MCF 10A (cell line): ENCODE data around the gene CDH26. TPM values are rescaled to one million over a fixed set of nuclear protein-coding genes. Genes with fewer than 3 reads are reported as not detected.
A peak's percentile ranks its signal among the peaks of the same experiment; 100 is the strongest.

Experiments used
- BruUV-seq: library from RNA; stranded (reverse); fragments of 400-500 nt; replicated peaks from 2 replicates; lab custom pipeline; 2021; lab: Mats Ljungman, UMichigan
- CTCF ChIA-PET: fragments of 300-600 bp; sonication (Branson Sonifier 250); formaldehyde crosslinking; extraction: SDS; loops from one replicate; lab custom pipeline; 2021; ENCODE audit warnings: antibody characterized with exemption, inconsistent platforms; lab: Yijun Ruan, JAX
- POLR2A ChIA-PET: fragments of 300-600, 350-650 bp; sonication (Branson Sonifier 250); formaldehyde crosslinking; extraction: SDS; loops from one replicate; lab custom pipeline; 2020; ENCODE audit warnings: antibody characterized with exemption, inconsistent platforms; lab: Yijun Ruan, JAX
- DNase-seq: peaks from one replicate; pipeline ENCODE4 v3.0.0-alpha.2; 2018; ENCODE audit not compliant: unreplicated experiment
- H3K27ac Mint-ChIP-seq: one replicate; pipeline ENCODE4 v1.8.0; 2022; ENCODE audit warnings: mild to moderate bottlenecking, low read depth, mixed read lengths; ENCODE audit not compliant: unreplicated experiment
- H3K27me3 Mint-ChIP-seq: one replicate; pipeline ENCODE4 v1.8.0; 2022; ENCODE audit warnings: mixed read lengths; ENCODE audit not compliant: insufficient read depth, unreplicated experiment
- H3K36me3 Mint-ChIP-seq: one replicate; pipeline ENCODE4 v1.8.0; 2022; ENCODE audit warnings: mild to moderate bottlenecking, moderate library complexity, mixed read lengths; ENCODE audit not compliant: insufficient read depth, unreplicated experiment
- H3K4me1 Mint-ChIP-seq: one replicate; pipeline ENCODE4 v1.8.0; 2022; ENCODE audit warnings: mixed read lengths; ENCODE audit not compliant: insufficient read depth, unreplicated experiment
- H3K4me3 Mint-ChIP-seq: one replicate; pipeline ENCODE4 v1.8.0; 2022; ENCODE audit warnings: mild to moderate bottlenecking, moderate library complexity, mixed read lengths; ENCODE audit not compliant: unreplicated experiment
- H3K9me3 Mint-ChIP-seq: one replicate; pipeline ENCODE4 v1.8.0; 2022; ENCODE audit warnings: mixed read lengths; ENCODE audit not compliant: unreplicated experiment
- CTCF ChIP-seq: fragments of 200-600 bp; IDR thresholded peaks from one replicate; pipeline ENCODE4 v1.8.0; 2022; ENCODE audit warnings: antibody characterized with exemption, mild to moderate bottlenecking; ENCODE audit not compliant: unreplicated experiment
- intact Hi-C: fragments of 100-400 bp; cut with micrococcal nuclease; formaldehyde crosslinking; loops from 2 replicates; pipeline ENCODE4 v1.14.1; 2022
- total RNA-seq: library from RNA; stranded (reverse); gene quantifications from 2 replicates; pipeline ENCODE4 v1.2.3, GENCODE V29; 2022

CDH26 gene
- total RNA-seq, 1 experiment from 2014 or later = 0.12 TPM

- ChIA-PET CTCF (interaction anchor here (1.0 to 1.4 kb wide), 5 partner anchors 9 to 165 kb away, joined by 3 to 5 read pairs (median 4); no protein-coding TSS in a partner anchor), POLR2A (interaction anchor here (0.6 to 0.9 kb wide), 3 partner anchors 50 to 188 kb away, joined by 3 to 5 read pairs (median 4); partner anchors contain the start of gene FAM217B)
- no peak overlapping the region for H3K27ac Mint-ChIP-seq
- no TSS peak for BruUV-seq
- H3K4me3 Mint-ChIP-seq = no peak overlapping the region
- H3K27me3 Mint-ChIP-seq = no peaks in the 10 kb centered on the region
- intact Hi-C loops = no loop called here
- H3K4me1 Mint-ChIP-seq = peaks cover 13% of the 10 kb centered on the region
- H3K36me3 Mint-ChIP-seq = no peaks in the 10 kb centered on the region
- H3K9me3 Mint-ChIP-seq = no peaks in the 10 kb centered on the region
- TF ChIP-seq CTCF = no peak
- DNase-seq = peak; percentile 23
Measured at GRCh38 chr20:60036746-60037499, 78.7 kb downstream of the CDH26 start.

GRCh38 chr20:60038400-60039008 lies 80.3 kb downstream of the CDH26 start:
- POLR2A ChIA-PET = no interaction called here

GRCh38 chr20:60039526-60039925 lies 81.3 kb downstream of the CDH26 start:
- CTCF ChIA-PET = interaction anchor here (0.7 to 1.0 kb wide), 3 partner anchors 17 to 223 kb away, joined by 4 to 5 read pairs (median 5); no protein-coding TSS in a partner anchor
- POLR2A ChIA-PET = interaction anchor here (1.2 to 1.3 kb wide), 2 partner anchors 40 to 67 kb away, joined by 3 to 4 read pairs; no protein-coding TSS in a partner anchor
- H3K4me1 Mint-ChIP-seq = peaks cover 14% of the 10 kb centered on the region

More at GRCh38 chr20:60038400-60039008, 80.3 kb downstream of the CDH26 start:
- no peak for TF ChIP-seq CTCF
- H3K9me3 Mint-ChIP-seq = no peaks in the 10 kb centered on the region
- H3K27me3 Mint-ChIP-seq = no peaks in the 10 kb centered on the region
- no peak overlapping the region for H3K27ac Mint-ChIP-seq
- DNase-seq = no peak
- no peaks in the 10 kb centered on the region for H3K36me3 Mint-ChIP-seq
- intact Hi-C loops = no loop called here
- CTCF ChIA-PET = interaction anchor here (0.6 to 0.7 kb wide), 2 partner anchors 56 to 102 kb away, joined by 3 read pairs; no protein-coding TSS in a partner anchor
- no TSS peak for BruUV-seq
- H3K4me3 Mint-ChIP-seq = no peak overlapping the region
- peaks cover 14% of the 10 kb centered on the region for H3K4me1 Mint-ChIP-seq

More at GRCh38 chr20:60039526-60039925, 81.3 kb downstream of the CDH26 start:
- Mint-ChIP-seq H3K27me3 (no peaks in the 10 kb centered on the region), H3K4me3 (no peak overlapping the region), H3K9me3 (no peaks in the 10 kb centered on the region), H3K27ac (no peak overlapping the region), H3K36me3 (no peaks in the 10 kb centered on the region)
- no TSS peak for BruUV-seq
- intact Hi-C loops = no loop called here
- no peak for TF ChIP-seq CTCF
- DNase-seq = no peak
